Stomach smooth muscle (tissue), 2 donors: ENCODE measurements around the gene C1orf21.

Experiments used
- H3K27ac ChIP-seq: one replicate; pipeline ENCODE4 v1.7.0; 2013; ENCODE audit warnings: mild to moderate bottlenecking, low read length, inconsistent platforms
- H3K27me3 ChIP-seq, 2 donors: one replicate each; pipeline ENCODE4 v1.7.0; 2013; ENCODE audit warnings: low read length in 2 of 2; ENCODE audit not compliant: insufficient read depth in 2 of 2, control insufficient read depth in 1 of 2
- H3K36me3 ChIP-seq, 2 donors: one replicate each; pipeline ENCODE4 v1.7.0; 2013; ENCODE audit warnings: low read length in 2 of 2; ENCODE audit not compliant: control insufficient read depth in 2 of 2, insufficient read depth in 2 of 2
- H3K4me1 ChIP-seq: one replicate; pipeline ENCODE4 v1.7.0; 2013; ENCODE audit warnings: low read length; ENCODE audit not compliant: control insufficient read depth, insufficient read depth
- H3K4me3 ChIP-seq, 2 donors: one replicate each; pipeline ENCODE4 v1.7.0; 2013; ENCODE audit warnings: low read length in 2 of 2
- H3K9ac ChIP-seq, 2 donors: one replicate each; pipeline ENCODE4 v1.7.0; 2013; ENCODE audit warnings: low read length in 2 of 2, mild to moderate bottlenecking in 1 of 2
- H3K9me3 ChIP-seq, 2 donors: one replicate each; pipeline ENCODE4 v1.7.0; 2013; ENCODE audit warnings: low read length in 2 of 2; ENCODE audit not compliant: control insufficient read depth in 2 of 2
- donor health status: healthy.
- donor health status: Pancreatic carcinoma.

The C1orf21 gene

GRCh38 chr1:184637664-184638240 is 250.9 kb downstream of the C1orf21 start:
- H3K27ac ChIP-seq, result no peak overlapping the region
- no peaks in the 10 kb centered on the region for H3K9me3 ChIP-seq
- no peak overlapping the region for H3K9ac ChIP-seq
- peaks cover 0 to 2% of the 10 kb centered on the region in 2 donors for H3K27me3 ChIP-seq
- no peaks in the 10 kb centered on the region for H3K36me3 ChIP-seq
- H3K4me1 ChIP-seq, result no peaks in the 10 kb centered on the region
- H3K4me3 ChIP-seq, result no peak overlapping the region

DNA sequence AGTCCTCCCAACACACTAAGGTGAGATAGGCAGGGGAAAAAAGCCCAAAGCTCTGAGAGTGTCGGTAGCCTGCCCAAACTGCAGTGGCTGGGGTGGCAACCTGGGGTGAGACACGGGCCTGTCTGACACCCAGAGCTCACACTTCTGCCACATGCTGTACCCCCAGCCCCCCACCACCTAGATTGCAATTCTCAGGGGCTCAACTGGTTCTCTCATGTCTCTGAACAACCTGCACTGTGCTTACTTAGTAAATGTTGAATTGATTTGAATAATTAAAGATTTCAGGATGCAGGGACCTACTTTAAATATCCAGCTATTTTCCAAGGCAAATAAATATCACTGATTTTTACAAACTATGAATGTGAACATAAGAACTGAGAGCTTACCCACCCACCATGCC is 252.4 kb downstream of the C1orf21 start:
- H3K4me3 ChIP-seq, result no peak overlapping the region
- H3K36me3 ChIP-seq, result no peaks in the 10 kb centered on the region
- H3K27me3 ChIP-seq, result peaks cover 0 to 2% of the 10 kb centered on the region in 2 donors
- H3K4me1 ChIP-seq, result no peaks in the 10 kb centered on the region
- H3K9ac ChIP-seq, result no peak overlapping the region
- no peak overlapping the region for H3K27ac ChIP-seq
- no peaks in the 10 kb centered on the region for H3K9me3 ChIP-seq

- Histone ChIP-seq H3K9ac (no peak overlapping the region), H3K27me3 (peaks cover 2 to 3% of the 10 kb centered on the region in 2 donors), H3K4me3 (no peak overlapping the region), H3K4me1 (no peaks in the 10 kb centered on the region), H3K9me3 (no peaks in the 10 kb centered on the region), H3K27ac (no peak overlapping the region), H3K36me3 (no peaks in the 10 kb centered on the region)
Measured at GRCh38 chr1:184640505-184640904, 253.7 kb downstream of the C1orf21 start.

GRCh38 chr1:184641894-184642293 is 255.1 kb downstream of the C1orf21 start:
- no peak overlapping the region for H3K27ac ChIP-seq
- no peak overlapping the region for H3K4me3 ChIP-seq
- no peaks in the 10 kb centered on the region for H3K9me3 ChIP-seq
- peaks cover 2 to 3% of the 10 kb centered on the region in 2 donors for H3K27me3 ChIP-seq
- no peaks in the 10 kb centered on the region for H3K4me1 ChIP-seq
- H3K36me3 ChIP-seq, result no peaks in the 10 kb centered on the region
- H3K9ac ChIP-seq, result no peak overlapping the region

DNA sequence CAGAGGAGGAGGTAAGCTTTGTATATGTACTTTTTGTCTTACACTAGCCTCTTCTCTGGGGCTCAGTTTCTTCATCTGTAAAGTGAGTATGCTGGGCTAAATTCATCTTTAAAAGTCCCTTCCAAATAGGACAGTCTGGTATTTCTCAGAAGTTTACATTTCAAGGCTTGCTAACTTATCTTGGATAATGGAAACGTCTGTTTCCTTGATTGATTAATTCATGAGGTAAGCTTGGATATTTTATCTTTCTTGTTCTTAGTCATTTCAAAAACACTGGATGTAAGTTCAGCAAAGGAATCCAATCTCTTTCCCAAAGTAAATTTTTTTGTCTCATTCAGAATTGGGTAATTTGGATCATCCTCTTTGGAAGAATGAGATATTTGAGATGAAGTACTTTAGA is 256.8 kb downstream of the C1orf21 start:
- no peak overlapping the region for H3K4me3 ChIP-seq
- no peaks in the 10 kb centered on the region for H3K36me3 ChIP-seq
- no peaks in the 10 kb centered on the region for H3K4me1 ChIP-seq
- peaks cover 2 to 3% of the 10 kb centered on the region in 2 donors for H3K27me3 ChIP-seq
- no peaks in the 10 kb centered on the region for H3K9me3 ChIP-seq
- no peak overlapping the region for H3K27ac ChIP-seq
- no peak overlapping the region for H3K9ac ChIP-seq

- H3K27me3 ChIP-seq, result peaks cover 2 to 3% of the 10 kb centered on the region in 2 donors
- H3K9ac ChIP-seq, result no peak overlapping the region
Measured at GRCh38 chr1:184644771-184645170, 257.9 kb downstream of the C1orf21 start.

GRCh38 chr1:184646178-184646701 is 259.4 kb downstream of the C1orf21 start:
- H3K36me3 ChIP-seq, result no peaks in the 10 kb centered on the region
- H3K4me3 ChIP-seq, result no peak overlapping the region
- H3K9ac ChIP-seq, result no peak overlapping the region
- H3K9me3 ChIP-seq, result no peaks in the 10 kb centered on the region
- no peaks in the 10 kb centered on the region for H3K4me1 ChIP-seq
- H3K27ac ChIP-seq, result no peak overlapping the region
- peaks cover 0 to 3% of the 10 kb centered on the region in 2 donors for H3K27me3 ChIP-seq

More at GRCh38 chr1:184644771-184645170, 257.9 kb downstream of the C1orf21 start:
- Histone ChIP-seq H3K4me3 (no peak overlapping the region), H3K36me3 (no peaks in the 10 kb centered on the region), H3K9me3 (no peaks in the 10 kb centered on the region), H3K27ac (no peak overlapping the region), H3K4me1 (no peaks in the 10 kb centered on the region)

- H3K4me1 ChIP-seq, result no peaks in the 10 kb centered on the region
- H3K36me3 ChIP-seq, result no peaks in the 10 kb centered on the region
- no peaks in the 10 kb centered on the region for H3K9me3 ChIP-seq
- H3K4me3 ChIP-seq, result no peak overlapping the region
- no peak overlapping the region for H3K9ac ChIP-seq
- no peak overlapping the region for H3K27ac ChIP-seq
- peaks cover 0 to 3% of the 10 kb centered on the region in 2 donors for H3K27me3 ChIP-seq
Measured at GRCh38 chr1:184646824-184647223, 260.0 kb downstream of the C1orf21 start.

DNA sequence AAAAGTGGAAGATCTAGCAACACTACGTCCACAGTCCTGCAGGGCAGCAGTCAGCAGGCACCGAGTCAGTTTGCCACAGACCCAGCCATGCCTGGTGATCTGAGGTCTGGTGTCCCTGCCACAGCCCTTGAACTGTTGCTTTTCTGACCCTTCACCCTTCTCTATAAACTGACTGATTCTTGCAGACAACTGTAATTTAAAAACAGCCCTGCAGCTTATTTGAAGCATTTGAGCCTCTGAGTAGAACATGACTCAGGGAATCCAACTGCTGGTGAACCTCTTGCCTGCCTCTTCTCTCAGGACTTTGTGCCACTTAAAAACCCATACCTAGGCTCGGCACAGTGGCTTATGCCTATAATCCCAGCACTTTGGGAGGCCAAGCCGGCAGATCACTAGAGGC is 260.6 kb downstream of the C1orf21 start:
- Histone ChIP-seq H3K9me3 (peaks cover 0 to 2% of the 10 kb centered on the region in 2 donors), H3K4me1 (no peaks in the 10 kb centered on the region), H3K4me3 (no peak overlapping the region), H3K36me3 (no peaks in the 10 kb centered on the region), H3K27me3 (peaks cover 0 to 3% of the 10 kb centered on the region in 2 donors), H3K9ac (no peak overlapping the region), H3K27ac (no peak overlapping the region)

DNA sequence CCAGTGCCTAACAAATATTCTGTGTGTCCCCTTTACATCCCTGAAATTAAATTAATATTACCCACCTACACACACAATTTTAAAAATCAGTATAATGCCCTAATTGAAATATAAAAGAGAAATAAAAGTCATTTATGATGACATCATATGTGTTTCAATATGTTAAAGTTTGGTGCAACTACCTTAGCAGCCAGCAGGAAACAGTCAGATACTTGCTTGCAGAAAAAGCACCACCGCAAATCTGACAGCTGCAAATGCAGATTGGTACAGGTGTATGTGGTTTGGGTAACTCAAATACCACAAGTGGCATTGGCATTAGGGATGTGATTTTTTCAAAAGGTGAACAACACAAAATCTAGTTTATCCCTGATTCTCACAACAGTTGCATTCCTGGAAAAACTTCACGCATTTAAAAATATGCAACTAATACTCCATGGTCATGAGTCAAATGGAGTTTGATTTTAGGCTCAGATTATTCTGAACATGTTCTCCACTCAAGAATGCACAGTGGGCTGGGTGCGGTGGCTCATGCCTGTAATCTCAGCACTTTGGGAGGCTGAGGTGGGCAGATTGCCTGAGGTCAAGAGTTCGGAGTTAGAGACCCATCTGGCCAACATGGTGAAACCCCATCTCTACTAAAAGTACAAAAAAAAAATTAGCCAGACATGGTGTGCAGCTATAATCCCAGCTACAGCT is 261.5 kb downstream of the C1orf21 start:
- Histone ChIP-seq H3K27ac (no peak overlapping the region), H3K27me3 (peaks cover 0 to 3% of the 10 kb centered on the region in 2 donors), H3K36me3 (no peaks in the 10 kb centered on the region), H3K4me3 (no peak overlapping the region), H3K4me1 (no peaks in the 10 kb centered on the region), H3K9me3 (peaks cover 0 to 4% of the 10 kb centered on the region in 2 donors), H3K9ac (no peak overlapping the region)

GRCh38 chr1:184648856-184649201 is 262.0 kb downstream of the C1orf21 start:
- Histone ChIP-seq H3K27ac (no peak overlapping the region), H3K4me3 (no peak overlapping the region)

More at GRCh38 chr1:184648856-184649201, 262.0 kb downstream of the C1orf21 start:
- Histone ChIP-seq H3K36me3 (no peaks in the 10 kb centered on the region), H3K9me3 (peaks cover 0 to 4% of the 10 kb centered on the region in 2 donors), H3K27me3 (peaks cover 0 to 3% of the 10 kb centered on the region in 2 donors), H3K4me1 (no peaks in the 10 kb centered on the region), H3K9ac (no peak overlapping the region)
